ENCODE measurements around the gene CD96.
"Not testable (repeated sequence)": the region's sequence is repeated elsewhere in the genome, so short reads cannot be mapped to it uniquely, and the experiment has no call there.

The CD96 gene

DNA sequence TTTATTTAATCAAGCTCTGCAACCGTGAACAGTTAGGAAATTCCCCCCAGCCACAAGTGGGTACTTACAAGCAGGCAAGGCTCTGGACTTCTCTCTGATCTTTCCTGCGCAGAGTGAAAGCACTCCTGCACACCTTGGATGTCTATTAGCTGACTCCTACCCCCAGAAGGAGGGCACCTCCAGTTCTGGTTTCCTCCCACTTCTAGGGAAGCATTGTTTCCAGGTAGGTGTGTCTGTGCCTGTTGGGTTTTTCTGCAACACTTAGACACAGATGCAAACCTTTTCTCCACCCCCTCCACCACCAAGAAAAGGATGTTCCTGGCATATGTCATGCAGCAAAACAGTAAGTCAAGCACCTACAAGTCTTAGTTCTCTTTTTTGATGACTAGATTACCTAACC lies 53.2 kb downstream of the CD96 start, which contains the start of gene ZBED2:
Gene ZBED2, minus strand, starts transcription at position 115 of the 400 bp plus-strand sequence. CDS start 1,145 bp downstream, outside the sequence.
- DNase-seq, result no peak

DNA sequence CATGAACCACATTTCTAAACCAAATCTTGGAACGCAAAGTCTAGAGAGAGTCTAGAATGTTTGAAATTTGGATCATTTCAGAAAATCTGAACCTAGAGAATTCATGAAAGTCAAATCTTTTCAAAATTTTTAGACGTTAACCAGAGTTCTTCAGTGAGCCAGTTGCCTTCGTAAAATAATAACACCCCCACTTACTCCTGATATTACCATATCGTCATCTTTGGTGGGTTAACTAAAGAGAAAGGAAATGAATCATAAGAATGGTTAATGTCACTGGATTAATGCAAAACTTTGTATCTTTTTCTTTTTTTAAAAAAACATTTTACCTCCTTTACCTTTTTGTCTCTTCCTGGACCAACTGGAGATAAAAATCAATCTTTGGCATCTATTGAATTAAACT lies 54.3 kb downstream of the CD96 start:
- no peak for DNase-seq

DNA sequence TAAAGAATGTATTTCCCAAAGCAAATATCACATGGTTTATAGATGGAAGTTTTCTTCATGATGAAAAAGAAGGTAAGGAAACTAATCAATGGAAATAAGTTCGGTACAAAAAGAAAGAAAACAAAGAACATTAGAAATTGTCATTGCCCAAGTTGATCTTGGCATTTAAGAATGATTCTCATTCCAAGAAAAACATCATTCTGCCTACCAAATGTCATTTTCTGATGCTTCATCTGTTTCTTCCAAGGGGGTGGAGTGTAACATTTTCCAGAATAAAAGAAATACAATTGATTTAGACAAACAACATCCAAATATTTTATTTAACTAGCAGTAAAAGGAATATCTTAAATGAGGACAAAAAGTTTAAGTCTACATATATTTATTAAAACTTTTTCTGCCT lies 56.1 kb downstream of the CD96 start:
- DNase-seq, result no peak

DNA sequence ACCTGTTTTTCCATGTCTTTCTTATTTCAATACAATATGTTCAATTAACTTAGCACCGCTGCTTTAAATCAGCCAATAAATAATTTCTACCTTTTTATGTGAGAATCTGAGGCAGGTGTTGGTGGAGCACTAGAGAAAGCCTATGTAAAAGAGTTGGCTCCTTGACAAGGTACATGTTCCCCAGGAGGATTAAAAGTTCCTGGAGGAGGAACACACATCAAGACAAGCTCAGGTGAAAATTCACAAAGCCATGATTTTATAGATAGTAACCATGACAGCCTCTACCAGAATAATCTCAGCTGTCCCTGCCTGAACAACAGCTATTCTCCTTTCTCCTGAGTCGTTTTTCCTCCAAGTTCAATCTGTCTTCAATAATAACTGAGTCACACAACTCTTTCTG lies 56.6 kb downstream of the CD96 start:
- no peak for DNase-seq

DNA sequence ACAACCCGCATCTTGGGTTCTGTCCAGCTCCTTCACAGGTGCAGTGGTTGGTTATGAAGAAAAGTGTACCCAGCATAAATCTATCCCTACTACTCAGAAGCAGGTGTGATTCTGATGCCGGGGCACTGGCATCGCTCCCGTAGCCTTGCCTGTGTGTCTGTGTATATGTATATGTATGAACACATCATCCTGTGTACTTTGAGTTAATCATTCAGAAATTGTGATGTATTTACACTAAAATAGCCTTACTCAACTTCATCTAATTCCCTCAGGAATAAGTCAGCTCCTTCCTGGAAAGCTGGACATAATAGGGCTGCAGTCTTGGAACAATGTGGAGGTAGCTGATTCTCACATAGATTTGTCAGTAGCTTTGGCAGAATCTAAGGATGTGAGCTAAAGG lies 59.8 kb downstream of the CD96 start:
- DNase-seq, result no peak

DNA sequence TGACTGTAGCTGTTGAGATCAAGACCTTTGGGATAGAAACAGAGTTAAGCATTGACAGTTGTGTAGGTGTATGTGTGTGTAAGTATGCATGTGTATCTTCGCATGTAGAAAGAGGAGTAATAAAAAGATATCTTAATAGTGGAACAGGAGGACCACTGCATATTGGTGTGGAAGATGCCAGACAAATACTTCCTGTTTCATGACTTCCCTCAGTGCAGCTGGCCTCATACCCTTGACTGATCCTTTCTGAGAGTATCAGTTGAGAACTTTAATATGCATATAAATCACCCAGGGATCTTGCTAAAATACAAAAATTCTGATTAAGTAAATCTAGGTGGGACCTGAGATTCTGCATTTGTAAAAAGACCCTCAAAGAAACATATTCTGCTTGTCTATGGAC lies 61.7 kb downstream of the CD96 start:
- DNase-seq, result no peak

DNA sequence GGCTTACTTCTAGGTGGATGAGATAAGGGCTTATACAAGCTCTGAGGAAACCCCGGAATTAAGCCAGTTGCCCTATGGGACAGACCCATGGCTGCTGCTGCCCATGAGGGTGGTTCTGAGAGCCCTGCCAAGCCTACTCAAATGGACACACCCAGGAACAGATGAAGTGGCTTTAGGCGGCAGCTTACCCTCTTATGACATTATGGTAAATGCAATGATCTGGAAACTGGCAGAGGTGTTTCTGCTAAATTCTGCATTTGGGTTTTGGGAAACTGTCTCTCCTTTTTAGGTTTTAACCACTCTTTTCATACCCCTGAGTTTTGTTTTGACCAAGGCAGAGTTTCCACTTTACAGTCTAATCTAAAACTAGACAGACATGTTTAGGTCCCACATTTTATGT lies 62.1 kb downstream of the CD96 start:
- no peak for DNase-seq

DNA sequence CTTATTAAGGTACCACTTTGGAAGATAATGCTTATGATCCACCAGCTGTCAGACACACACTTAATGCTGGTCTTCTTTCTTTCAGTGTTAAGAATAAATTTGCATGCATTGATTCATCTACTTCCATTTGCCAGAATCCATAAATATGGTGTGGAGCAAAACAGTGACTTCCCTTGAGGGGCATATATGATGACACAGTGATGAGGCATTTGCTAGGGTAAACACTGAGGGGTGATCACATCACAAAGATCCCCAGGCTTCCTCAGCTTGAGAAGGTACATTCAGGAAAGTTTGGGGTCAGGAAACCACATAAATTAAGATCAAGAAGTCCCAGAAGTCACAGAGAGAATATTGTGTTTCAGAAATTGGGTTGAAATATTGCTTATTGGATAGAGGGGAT lies 63.0 kb downstream of the CD96 start:
- no peak for DNase-seq

DNA sequence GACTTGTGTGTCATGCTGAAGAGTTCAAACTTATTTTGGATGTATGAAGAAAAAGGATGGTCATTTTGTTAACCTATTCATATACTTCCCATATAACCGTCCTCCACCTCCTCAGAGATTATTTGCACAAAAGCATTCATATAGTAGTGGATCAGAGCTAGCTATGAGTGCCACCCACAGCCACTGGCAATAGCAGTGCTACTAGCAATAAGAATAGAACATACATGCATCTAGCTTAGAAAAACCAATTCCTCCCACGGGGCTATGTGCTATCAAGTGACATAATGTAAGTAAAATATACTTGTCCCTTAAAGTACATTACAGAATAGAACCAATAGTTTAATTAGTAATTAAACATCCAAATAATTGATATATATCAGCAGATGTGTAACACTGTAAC lies 63.5 kb downstream of the CD96 start:
- no peak for DNase-seq

DNA sequence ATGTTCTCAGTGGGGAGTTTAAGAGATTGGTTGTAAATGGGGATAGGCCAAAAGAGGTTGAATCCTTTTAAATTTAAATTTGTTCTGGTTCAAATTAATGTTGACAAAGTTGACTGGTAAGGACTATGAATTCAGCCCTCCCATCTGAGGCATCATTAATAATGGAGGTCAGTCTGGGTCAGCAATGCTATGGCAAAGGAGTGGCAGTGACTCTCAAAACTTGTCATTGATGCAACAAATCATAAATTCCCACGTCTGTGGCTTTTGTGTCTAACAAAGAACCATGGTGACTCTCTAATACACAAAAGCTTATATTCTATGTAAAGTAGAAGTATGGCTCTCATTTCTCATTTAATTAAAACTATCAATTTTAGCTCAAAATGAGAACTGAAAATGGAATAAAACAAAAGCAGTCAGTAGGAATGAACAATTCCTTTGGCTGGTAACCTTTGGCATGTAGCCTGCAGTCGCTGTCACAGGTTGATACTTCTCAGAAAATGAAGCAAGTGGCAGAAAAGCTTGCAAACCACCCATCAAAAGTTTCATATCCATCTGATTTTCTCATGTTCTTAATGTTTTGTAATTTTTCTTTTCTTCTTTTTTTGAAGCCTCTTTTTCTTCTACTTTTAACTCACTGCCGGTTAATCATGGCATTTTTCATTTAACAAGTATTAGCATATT lies 65.4 kb downstream of the CD96 start:
- DNase-seq, result no peak

DNA sequence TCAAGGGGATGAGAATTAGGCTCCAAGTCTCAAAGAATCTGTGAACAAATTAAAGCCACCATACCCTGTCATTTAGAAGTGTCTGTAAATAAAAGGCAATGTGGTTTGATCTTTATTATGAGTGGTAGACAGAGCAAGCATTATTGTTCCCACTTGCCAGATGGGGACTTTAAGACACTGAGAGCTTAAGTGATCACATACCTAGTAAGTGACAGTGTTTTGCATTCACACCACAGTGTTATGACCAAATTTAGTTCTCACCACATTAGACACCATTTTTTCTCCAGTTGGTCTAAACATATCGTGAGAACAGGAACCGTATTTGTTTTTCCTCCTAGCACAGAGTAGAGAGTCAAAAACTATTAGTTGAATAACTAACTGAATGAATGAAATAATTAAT lies 66.4 kb downstream of the CD96 start:
- peak; percentile 34 for DNase-seq

DNA sequence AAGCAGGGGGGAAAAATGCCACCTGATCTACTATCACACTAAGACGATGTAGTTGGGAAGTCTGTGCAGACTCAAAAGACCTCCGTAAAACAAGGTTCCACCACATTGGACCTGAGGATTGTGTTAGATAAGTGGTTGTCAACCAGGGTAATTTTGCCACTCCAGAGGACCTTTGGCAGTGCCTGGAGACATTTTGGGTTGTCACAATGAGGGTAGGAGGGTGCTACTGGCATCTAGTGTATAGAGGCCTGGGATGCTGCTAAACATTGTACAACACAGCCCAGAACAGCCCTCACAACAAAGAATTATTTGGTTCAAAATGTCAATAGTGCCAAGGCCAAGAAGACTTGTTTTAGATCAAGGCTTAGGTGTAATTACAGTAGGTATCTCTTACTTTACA lies 67.7 kb downstream of the CD96 start:
- no peak for DNase-seq

DNA sequence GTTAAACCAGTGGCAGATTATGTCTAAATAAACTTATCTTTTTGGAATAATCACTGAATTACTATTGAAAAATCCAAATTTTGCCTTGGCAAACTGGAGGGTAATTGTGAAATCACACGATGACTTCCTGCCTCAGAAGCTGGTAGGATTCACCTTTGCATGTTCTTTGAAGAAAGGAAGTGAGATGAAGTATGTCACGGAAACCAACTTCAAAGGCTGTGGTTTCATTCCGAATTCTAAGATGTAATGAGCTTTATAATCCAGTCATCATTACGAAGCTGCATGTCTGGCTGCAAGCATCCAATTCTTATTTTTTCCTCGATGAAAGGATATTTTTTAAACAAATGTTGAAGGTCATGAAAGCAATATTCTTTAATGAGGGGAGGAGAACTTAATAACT lies 68.2 kb downstream of the CD96 start:
- DNase-seq, result peak; percentile 81

DNA sequence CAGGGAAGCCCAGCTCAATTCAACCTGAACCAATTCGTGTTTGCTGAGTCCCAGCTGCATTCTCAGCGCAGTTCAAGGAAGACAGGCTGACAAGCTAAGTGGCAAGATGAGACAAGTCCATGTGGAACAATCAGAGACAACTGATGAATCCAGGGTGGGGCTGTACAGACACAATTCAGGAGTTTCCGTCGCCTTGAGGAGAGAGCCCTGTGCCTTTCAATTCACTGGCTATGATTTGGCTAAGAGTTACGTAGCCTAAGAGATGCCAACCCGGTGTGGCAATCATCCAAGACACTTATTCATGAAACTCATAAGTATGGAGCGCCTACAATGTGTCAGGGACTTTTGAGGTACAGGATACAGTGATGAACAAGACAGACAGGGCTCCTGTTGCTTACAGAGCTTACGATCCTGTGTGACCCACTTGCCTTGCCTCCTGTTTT lies 68.6 kb downstream of the CD96 start:
- peak; percentile 13 for DNase-seq

DNA sequence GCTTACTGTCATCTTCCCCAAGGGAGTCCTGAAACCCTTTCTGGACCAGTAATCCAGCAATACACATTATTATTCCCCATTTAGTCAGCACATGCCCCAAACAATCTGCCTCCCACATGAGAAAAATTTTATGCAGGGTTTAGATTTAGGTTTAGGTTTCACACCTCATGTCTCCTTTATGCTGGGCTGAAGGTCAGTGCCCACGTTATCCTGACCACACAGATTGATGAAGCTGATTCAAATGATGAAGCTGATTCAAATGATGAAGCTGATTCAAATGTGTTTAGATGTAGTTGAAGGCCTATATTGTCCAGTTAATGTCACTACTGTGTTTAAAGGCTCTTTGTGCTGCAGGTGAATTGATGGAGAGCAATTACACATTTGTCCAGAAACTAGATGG lies 71.3 kb downstream of the CD96 start:
- no peak for DNase-seq

DNA sequence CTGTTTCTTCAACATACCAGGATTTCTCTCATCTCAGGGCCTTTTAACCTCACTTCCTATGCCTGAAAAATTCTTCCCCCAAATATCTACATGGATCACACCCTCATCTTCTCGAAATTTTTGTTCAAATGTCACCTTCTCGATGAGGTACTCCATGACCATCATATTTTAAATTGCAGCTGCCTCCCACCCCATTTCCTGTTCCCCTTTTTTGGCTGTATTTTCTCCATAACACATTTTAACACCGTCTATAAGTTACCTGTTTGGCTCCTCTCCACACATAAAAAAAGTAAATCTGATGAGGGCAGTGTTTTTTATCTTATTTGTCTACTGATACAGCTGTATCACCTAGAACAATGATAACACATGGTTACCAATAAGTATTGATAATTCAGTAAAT lies 73.9 kb downstream of the CD96 start:
- no peak for DNase-seq

DNA sequence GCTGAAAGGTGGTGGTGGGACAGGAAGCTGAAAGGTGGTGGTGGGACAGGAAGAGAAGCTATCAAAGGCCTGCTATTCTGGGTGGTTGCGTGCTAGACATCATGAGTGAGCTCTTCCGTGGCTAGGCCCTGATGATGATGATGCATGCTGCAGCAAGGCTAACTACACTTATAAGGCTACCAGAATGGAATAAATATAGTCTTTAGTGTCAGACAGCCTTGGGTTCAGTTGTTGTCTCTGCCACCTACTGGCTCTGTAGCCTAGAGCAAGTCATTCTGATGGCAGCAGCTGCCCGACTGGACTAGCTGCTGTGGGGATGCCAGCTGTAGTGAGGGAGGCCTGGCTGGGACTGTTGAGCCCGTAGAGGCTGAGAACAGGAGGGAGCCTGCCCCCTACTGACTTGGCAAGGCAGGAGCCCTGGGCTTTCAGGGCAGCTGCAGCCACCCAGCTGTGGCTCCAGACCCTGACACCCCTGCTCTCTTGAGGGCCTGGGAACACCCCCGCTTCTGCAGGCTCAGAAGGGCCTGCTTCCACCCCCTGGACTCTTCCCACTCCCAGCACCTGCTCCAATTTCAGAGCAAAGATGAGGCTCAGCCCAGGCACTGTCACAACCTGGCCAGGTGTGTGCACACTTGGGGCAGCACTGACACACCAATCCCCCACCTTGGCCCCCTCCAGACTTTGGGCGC lies 74.6 kb downstream of the CD96 start:
- DNase-seq, result peak; percentile 63

DNA sequence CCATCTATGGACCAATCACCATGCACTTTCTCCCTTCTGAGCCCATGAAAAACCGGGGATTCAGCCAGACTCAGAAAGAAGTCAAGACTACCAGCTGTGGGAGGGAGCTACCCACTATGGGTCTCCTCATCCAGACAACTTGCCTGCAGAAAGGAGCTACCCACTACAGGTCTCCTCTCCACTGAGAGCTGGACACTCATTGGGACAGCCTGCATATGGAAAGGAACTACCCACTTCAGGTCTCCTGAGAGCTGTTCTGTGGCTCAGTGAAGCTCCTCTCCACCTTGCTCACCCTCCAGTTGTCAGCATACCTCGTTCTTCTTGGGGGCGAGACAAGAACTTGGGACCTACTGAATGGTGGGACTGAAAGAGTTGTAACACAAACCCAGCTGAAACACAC lies 75.4 kb downstream of the CD96 start:
- DNase-seq, result no peak

DNA sequence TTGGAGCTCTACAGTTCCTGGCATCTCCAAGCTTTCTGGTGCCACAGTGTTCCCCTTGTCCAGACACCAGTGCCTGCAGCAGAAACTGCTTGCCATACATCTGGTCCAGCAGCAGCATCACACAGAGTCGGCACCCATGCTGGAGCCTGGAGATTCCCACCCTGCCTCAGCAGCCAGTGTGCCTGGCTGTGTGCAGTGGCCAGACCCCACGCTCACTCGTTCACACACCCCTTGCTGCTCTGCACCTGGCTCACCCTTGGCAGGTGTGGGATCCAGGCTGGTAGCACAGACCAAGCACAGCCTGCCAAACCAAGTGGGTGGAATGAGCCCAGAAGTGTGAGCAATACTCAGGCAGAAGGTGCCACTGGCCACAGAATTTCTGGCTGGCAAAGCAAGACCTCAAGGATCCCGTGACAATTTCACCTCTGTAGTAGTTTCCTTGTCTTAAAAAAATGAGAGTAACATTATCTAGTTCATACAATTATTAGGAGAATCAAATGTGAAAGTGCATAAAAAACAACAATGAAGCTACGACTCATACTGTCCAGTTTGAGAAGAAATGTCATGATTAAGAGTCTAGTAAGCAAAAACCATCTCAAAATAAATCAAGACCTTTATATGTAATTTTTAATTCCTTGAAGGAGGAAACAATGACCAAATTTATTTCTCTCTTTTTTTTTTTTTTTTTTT lies 76.1 kb downstream of the CD96 start:
- no peak for DNase-seq

DNA sequence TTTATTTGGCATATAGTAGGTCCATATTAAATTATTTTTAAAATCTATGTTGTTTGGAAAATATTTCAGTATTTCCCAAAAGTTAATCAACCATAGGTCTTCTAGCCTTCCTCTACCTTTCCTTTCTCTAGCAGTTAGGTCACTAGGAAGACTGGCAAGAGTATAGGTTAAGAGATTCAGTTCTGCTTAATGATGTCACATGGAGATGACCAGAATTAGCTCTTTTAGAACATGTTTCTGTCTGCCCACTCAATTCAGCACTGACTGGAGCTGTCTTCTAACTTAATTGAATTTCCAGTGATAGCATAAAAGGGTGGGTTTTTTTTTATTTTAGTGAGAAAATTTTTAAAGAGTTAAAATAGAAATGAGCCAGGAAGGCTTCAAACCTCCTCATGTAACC lies 76.9 kb downstream of the CD96 start:
- no peak for DNase-seq

DNA sequence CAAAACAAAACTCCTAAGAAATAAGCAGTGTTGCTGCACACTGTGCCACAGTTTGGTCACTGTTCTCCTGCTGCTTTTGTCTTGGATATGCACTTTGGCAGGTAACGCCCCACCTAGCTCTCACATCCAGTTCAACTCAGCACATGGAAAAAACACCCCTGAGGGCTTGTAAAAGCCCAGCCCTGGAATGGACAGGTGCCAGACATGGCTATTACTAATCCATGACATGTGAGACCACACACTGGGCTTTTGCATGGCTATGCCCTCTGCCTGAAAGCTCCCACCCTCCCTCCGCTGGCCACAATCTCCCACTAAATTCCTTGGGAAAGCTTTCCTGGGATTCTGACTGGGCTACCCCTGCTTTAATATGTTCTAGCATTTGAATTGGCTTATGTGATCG lies 77.8 kb downstream of the CD96 start:
- no peak for DNase-seq

DNA sequence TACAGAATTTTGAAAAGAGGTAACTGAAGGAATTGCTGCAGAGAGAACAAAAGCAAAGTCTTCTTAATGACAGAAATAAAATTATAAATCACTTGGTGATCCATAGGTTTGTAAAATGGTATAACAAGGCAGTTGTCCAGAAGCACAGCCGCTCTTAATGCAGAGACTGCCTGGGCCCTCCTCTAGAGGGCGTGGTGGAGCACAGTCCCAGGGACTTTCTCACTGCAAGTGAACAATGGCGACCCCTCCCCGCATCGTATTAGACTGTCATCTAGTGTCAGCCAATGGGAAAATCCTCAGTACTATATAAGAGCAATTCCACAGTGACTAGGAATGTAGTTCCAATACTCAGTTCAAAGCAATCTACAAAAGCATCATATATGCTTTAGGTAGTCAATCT lies 79.5 kb downstream of the CD96 start:
- peak; percentile 19 for DNase-seq

DNA sequence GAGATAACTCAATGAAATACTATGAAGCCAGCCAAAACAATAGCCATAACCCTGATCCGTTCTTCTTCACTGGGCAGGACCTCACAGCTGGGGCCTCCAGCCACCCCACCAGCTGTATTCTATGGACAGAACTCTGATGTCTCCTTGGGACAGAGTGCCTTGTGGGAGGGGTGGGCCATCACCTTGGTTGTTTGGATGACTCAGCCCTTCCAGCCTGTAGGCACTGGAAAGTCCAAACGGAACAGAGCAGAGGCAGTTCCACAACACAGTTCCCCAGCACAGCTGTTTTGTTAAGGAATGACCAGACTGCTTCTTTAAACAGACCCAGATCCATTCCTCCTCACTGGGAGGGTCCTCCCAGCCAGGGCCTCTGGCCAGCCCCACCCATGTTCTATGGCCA lies 85.1 kb downstream of the CD96 start:
- no peak for DNase-seq

DNA sequence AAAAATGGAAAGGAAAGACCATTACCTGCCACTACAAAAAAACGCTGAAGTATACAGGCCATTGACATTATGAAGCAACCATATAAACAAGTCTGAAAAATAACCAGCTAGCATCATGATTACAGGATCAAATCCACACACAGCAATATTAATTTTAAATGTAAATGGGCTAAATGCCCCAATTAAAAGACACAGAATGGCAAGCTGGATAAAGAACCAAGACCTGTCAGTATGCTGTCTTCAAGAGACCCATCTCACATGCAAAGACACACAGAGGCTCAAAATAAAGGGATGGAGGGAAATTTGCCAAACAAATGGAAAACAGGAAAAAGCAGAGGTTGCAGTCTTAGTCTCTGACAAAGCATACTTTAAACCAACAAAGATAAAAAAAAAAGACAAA lies 87.0 kb downstream of the CD96 start:
- not testable (repeated sequence) for DNase-seq

Measured in CD4-positive, alpha-beta T cell treated with Interleukin-21 for 1 hour (primary cell).